Activated naive CD8-positive, alpha-beta T cell (primary cell): ENCODE data around the gene EME2.

Source experiments
- H3K27ac Mint-ChIP-seq: one replicate; pipeline ENCODE4 v1.8.0; 2021; ENCODE audit warnings: mixed read lengths
- H3K27me3 Mint-ChIP-seq: one replicate; pipeline ENCODE4 v1.8.0; 2021; ENCODE audit warnings: mixed read lengths
- H3K36me3 Mint-ChIP-seq: one replicate; pipeline ENCODE4 v1.8.0; 2021; ENCODE audit warnings: mixed read lengths
- H3K4me1 Mint-ChIP-seq: one replicate; pipeline ENCODE4 v1.8.0; 2021; ENCODE audit warnings: low read depth, mixed read lengths
- H3K4me3 Mint-ChIP-seq: one replicate; pipeline ENCODE4 v1.8.0; 2021; ENCODE audit warnings: mild to moderate bottlenecking, mixed read lengths
- H3K9me3 Mint-ChIP-seq: one replicate; pipeline ENCODE4 v1.8.0; 2021; ENCODE audit warnings: low read depth, mixed read lengths

Gene EME2

GRCh38 chr16:1818873-1819525, 46.4 kb downstream of the EME2 start:
- no peak overlapping the region for H3K27ac Mint-ChIP-seq
- H3K4me3 Mint-ChIP-seq = no peak overlapping the region
- no peaks in the 10 kb centered on the region for H3K36me3 Mint-ChIP-seq
- H3K9me3 Mint-ChIP-seq = no peaks in the 10 kb centered on the region
- no peaks in the 10 kb centered on the region for H3K27me3 Mint-ChIP-seq
- H3K4me1 Mint-ChIP-seq = peaks cover 4% of the 10 kb centered on the region

GRCh38 chr16:1819611-1820010, 47.0 kb downstream of the EME2 start:
- Mint-ChIP-seq H3K36me3 (no peaks in the 10 kb centered on the region), H3K27ac (no peak overlapping the region), H3K9me3 (no peaks in the 10 kb centered on the region), H3K4me3 (no peak overlapping the region), H3K4me1 (peaks cover 10% of the 10 kb centered on the region), H3K27me3 (no peaks in the 10 kb centered on the region)

GRCh38 chr16:1820096-1820945, 47.7 kb downstream of the EME2 start:
- no peaks in the 10 kb centered on the region for H3K27me3 Mint-ChIP-seq
- no peaks in the 10 kb centered on the region for H3K36me3 Mint-ChIP-seq
- H3K4me3 Mint-ChIP-seq = no peak overlapping the region
- peaks cover 15% of the 10 kb centered on the region for H3K4me1 Mint-ChIP-seq
- H3K9me3 Mint-ChIP-seq = no peaks in the 10 kb centered on the region
- H3K27ac Mint-ChIP-seq = no peak overlapping the region

GRCh38 chr16:1820946-1821290, 48.3 kb downstream of the EME2 start:
- Mint-ChIP-seq H3K4me3 (no peak overlapping the region), H3K27me3 (no peaks in the 10 kb centered on the region), H3K9me3 (no peaks in the 10 kb centered on the region), H3K27ac (no peak overlapping the region), H3K36me3 (no peaks in the 10 kb centered on the region), H3K4me1 (peaks cover 20% of the 10 kb centered on the region)

- Mint-ChIP-seq H3K36me3 (no peaks in the 10 kb centered on the region), H3K27ac (no peak overlapping the region), H3K4me3 (no peak overlapping the region)
Measured at GRCh38 chr16:1821861-1822611, 49.4 kb downstream of the EME2 start.

GRCh38 chr16:1822801-1823200, 50.2 kb downstream of the EME2 start:
- Mint-ChIP-seq H3K27ac (no peak overlapping the region), H3K4me3 (no peak overlapping the region), H3K9me3 (no peaks in the 10 kb centered on the region), H3K36me3 (no peaks in the 10 kb centered on the region), H3K27me3 (no peaks in the 10 kb centered on the region), H3K4me1 (peaks cover 25% of the 10 kb centered on the region)

More at GRCh38 chr16:1821861-1822611, 49.4 kb downstream of the EME2 start:
- H3K9me3 Mint-ChIP-seq = no peaks in the 10 kb centered on the region
- no peaks in the 10 kb centered on the region for H3K27me3 Mint-ChIP-seq
- H3K4me1 Mint-ChIP-seq = peaks cover 20% of the 10 kb centered on the region

- Mint-ChIP-seq H3K27ac (peak overlapping the region; percentile 61), H3K9me3 (no peaks in the 10 kb centered on the region), H3K27me3 (no peaks in the 10 kb centered on the region), H3K4me1 (peaks cover 33% of the 10 kb centered on the region), H3K36me3 (no peaks in the 10 kb centered on the region), H3K4me3 (no peak overlapping the region)
Measured at GRCh38 chr16:1823821-1824220, 51.2 kb downstream of the EME2 start.

GRCh38 chr16:1825381-1825863, 52.8 kb downstream of the EME2 start:
- H3K9me3 Mint-ChIP-seq = no peaks in the 10 kb centered on the region
- peak overlapping the region; percentile 75 for H3K27ac Mint-ChIP-seq

More at GRCh38 chr16:1825381-1825863, 52.8 kb downstream of the EME2 start:
- H3K4me1 Mint-ChIP-seq = peaks cover 45% of the 10 kb centered on the region
- no peaks in the 10 kb centered on the region for H3K27me3 Mint-ChIP-seq
- peak overlapping the region; percentile 87 for H3K4me3 Mint-ChIP-seq
- H3K36me3 Mint-ChIP-seq = no peaks in the 10 kb centered on the region
